ENCODE data around the gene TMEM132C. TPM values are rescaled to one million over a fixed set of nuclear protein-coding genes. Genes with fewer than 3 reads are reported as not detected.

The TMEM132C gene
- total and polyA plus RNA-seq, 2 of the 8 experiments (the other 6 are each of a cell fraction or from before 2014, with no cell fraction given) = 0.23 to 0.76 TPM

GRCh38 chr12:128657378-128657777 is 390.4 kb downstream of the TMEM132C start:
- H3K4me1 ChIP-seq (replicated peaks in 1 of 4; ENCODE audit: control insufficient read depth in 3 of 4, insufficient read depth in 4 of 4, low read length in 3 of 4) = no peaks in the 10 kb centered on the region
- H3K79me1 ChIP-seq (ENCODE audit: low read depth, low read length) = no peaks in the 10 kb centered on the region
- no peaks in the 10 kb centered on the region for H3K27me3 ChIP-seq (replicated peaks in 1 of 4; ENCODE audit: control insufficient read depth in 3 of 4, extremely low read depth in 1 of 4, insufficient read depth in 3 of 4, low read length in 3 of 4)
- H3K9me3 ChIP-seq (ENCODE audit: insufficient read depth in 2 of 2, low read depth in 1 of 2, low read length in 1 of 2) = peaks cover 0 to 4% of the 10 kb centered on the region in 2 experiments; a peak in 1 of 4 replicates
- H4K91ac ChIP-seq (replicated peaks; ENCODE audit: insufficient read length, low read length) = no peak overlapping the region
- H2BK12ac ChIP-seq (ENCODE audit: low read depth, low read length) = no peak overlapping the region
- no peak overlapping the region for H3K14ac ChIP-seq (ENCODE audit: insufficient read length)
- no peak overlapping the region for H2BK120ac ChIP-seq (replicated peaks; ENCODE audit: low read depth, low read length)
- no peak overlapping the region for H2AK5ac ChIP-seq (ENCODE audit: low read depth, low read length)
- no peak overlapping the region for H2BK15ac ChIP-seq (ENCODE audit: low read length)
- H3K56ac ChIP-seq (replicated peaks; ENCODE audit: insufficient read length, low read depth, low read length) = no peak overlapping the region
- H4K5ac ChIP-seq (ENCODE audit: insufficient read length, low read depth, low read length) = no peak overlapping the region
- H3K23ac ChIP-seq (ENCODE audit: insufficient read length) = no peak overlapping the region
- H3K23me2 ChIP-seq (ENCODE audit: low read depth, low read length) = no peaks in the 10 kb centered on the region
- no peak overlapping the region for H2AFZ ChIP-seq (ENCODE audit: low read length)
- no peaks in the 10 kb centered on the region for H3K36me3 ChIP-seq (ENCODE audit: control insufficient read depth in 2 of 4, insufficient read depth in 4 of 4, low read length in 3 of 4)
- no peaks in the 10 kb centered on the region for H4K20me1 ChIP-seq (replicated peaks in 1 of 2; ENCODE audit: control insufficient read depth in 1 of 2, insufficient read depth in 2 of 2, low read length in 2 of 2)
- no peak overlapping the region for H3K9ac ChIP-seq (replicated peaks in 1 of 4; ENCODE audit: extremely low read depth in 1 of 4, low read depth in 3 of 4, low read length in 3 of 4)
- 94% methylated on average over 3 of the region's 3 CpGs; no CpG with 5 or more reads in 1 of the 2 experiments for WGBS, 2 experiments (ENCODE audit: extremely low coverage in 1 of 2, insufficient coverage in 1 of 2, insufficient read length in 1 of 2, insufficient replicate concordance in 2 of 2, low coverage in 1 of 2, low lambda C conversion rate in 2 of 2, missing lambda C conversion rate in 1 of 2)
- DNase-seq (ENCODE audit: low read depth in 1 of 2, low spot score in 2 of 2) (no peak), FAIRE-seq (no peak)
- no peak overlapping the region for H3K27ac ChIP-seq (ENCODE audit: low read depth, low read length)
- no peak overlapping the region for H4K8ac ChIP-seq (ENCODE audit: extremely low read depth, insufficient read depth, low read length)
- H2BK20ac ChIP-seq (ENCODE audit: low read length) = no peak overlapping the region
- no peaks in the 10 kb centered on the region for H3K79me2 ChIP-seq (ENCODE audit: control insufficient read depth in 1 of 2, insufficient read depth in 2 of 2, low read length in 2 of 2)
- H3K4ac ChIP-seq (replicated peaks; ENCODE audit: insufficient read length, low read depth, low read length) = no peak overlapping the region
- ChIA-PET CTCF (ENCODE audit: partially characterized antibody) (interaction anchor here (1.2 kb wide), 1 partner anchor 23 kb away, joined by 3 read pairs; no protein-coding TSS in a partner anchor), POLR2A (ENCODE audit: partially characterized antibody) (no interaction called here)
- no peak overlapping the region for H3K4me3 ChIP-seq (ENCODE audit: extremely low read depth in 1 of 4, insufficient read depth in 2 of 4, low read depth in 3 of 4, low read length in 4 of 4)
- H3K18ac ChIP-seq (ENCODE audit: extremely low read depth, low read length) = 0 out of 2 replicates have a peak overlapping the region, but pooled peaks have one; percentile 43
- no peak overlapping the region for H3K4me2 ChIP-seq (ENCODE audit: insufficient read depth in 1 of 2, low read depth in 2 of 2, low read length in 2 of 2)
- no peak overlapping the region for H2BK5ac ChIP-seq (ENCODE audit: low read depth, low read length)
- TF ChIP-seq PHF8 (conservative IDR thresholded peaks at IDR 0.05; ENCODE audit: low read depth, low read length) = no peak
- no peak for TF ChIP-seq EP300 (IDR thresholded peaks at IDR 0.05; ENCODE audit: borderline replicate concordance in 1 of 2, low read depth in 2 of 2, low read length in 2 of 2)
- TF ChIP-seq POLR2A (IDR thresholded peaks at IDR 0.05; ENCODE audit: control extremely low read depth in 1 of 2, low read depth in 2 of 2, low read length in 2 of 2) = no peak
- no peak for TF ChIP-seq FOSL1 (IDR thresholded peaks at IDR 0.05; ENCODE audit: insufficient read depth, low read depth, low read length)
- no peak for TF ChIP-seq SIX5 (IDR thresholded peaks at IDR 0.05; ENCODE audit: low read depth, low read length)
- TF ChIP-seq, protein P1, sequence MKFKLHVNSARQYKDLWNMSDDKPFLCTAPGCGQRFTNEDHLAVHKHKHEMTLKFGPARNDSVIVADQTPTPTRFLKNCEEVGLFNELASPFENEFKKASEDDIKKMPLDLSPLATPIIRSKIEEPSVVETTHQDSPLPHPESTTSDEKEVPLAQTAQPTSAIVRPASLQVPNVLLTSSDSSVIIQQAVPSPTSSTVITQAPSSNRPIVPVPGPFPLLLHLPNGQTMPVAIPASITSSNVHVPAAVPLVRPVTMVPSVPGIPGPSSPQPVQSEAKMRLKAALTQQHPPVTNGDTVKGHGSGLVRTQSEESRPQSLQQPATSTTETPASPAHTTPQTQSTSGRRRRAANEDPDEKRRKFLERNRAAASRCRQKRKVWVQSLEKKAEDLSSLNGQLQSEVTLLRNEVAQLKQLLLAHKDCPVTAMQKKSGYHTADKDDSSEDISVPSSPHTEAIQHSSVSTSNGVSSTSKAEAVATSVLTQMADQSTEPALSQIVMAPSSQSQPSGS (IDR thresholded peaks at IDR 0.05; ENCODE audit: low read length) = no peak
- TF ChIP-seq SP2 (IDR thresholded peaks at IDR 0.05; ENCODE audit: low read length) = no peak
- no peak for TF ChIP-seq SIN3A (conservative IDR thresholded peaks at IDR 0.05 in 1 of 2, IDR thresholded peaks at IDR 0.05 in 1 of 2; ENCODE audit: low read depth in 1 of 2, low read length in 2 of 2)
- no peak for TF ChIP-seq POLR2AphosphoS5 (IDR thresholded peaks at IDR 0.05; ENCODE audit: low read depth, low read length)
- no peak for TF ChIP-seq RBBP5 (IDR thresholded peaks at IDR 0.05; ENCODE audit: borderline replicate concordance, low read depth, low read length)
- no peak for TF ChIP-seq CHD1 (IDR thresholded peaks at IDR 0.05; ENCODE audit: low read depth, low read length)
- TF ChIP-seq JUND (IDR thresholded peaks at IDR 0.05; ENCODE audit: low read length) = no peak
- TF ChIP-seq MAX (IDR thresholded peaks at IDR 0.05) = no peak
